GM12873 (cell line): ENCODE measurements around the gene SLC44A1.

Experiments used
- CTCF ChIP-seq: IDR thresholded peaks from 2 replicates; pipeline ENCODE4 v1.5.1; 2012; ENCODE audit warnings: low read depth, mild to moderate bottlenecking, moderate library complexity, low read length, control low read depth; ENCODE audit not compliant: insufficient read depth; ENCODE audit errors: missing control alignments

The SLC44A1 gene

GRCh38 chr9:105232207-105232606, 12.2 kb upstream of the SLC44A1 start:
- no peak for TF ChIP-seq CTCF

- TF ChIP-seq CTCF, result no peak
Observed at GRCh38 chr9:105233873-105234272, 10.6 kb upstream of the SLC44A1 start.

- no peak for TF ChIP-seq CTCF
Observed at GRCh38 chr9:105236261-105236660, 8.2 kb upstream of the SLC44A1 start.

- TF ChIP-seq CTCF, result no peak
Observed at GRCh38 chr9:105237246-105237645, 7.2 kb upstream of the SLC44A1 start.

- no peak for TF ChIP-seq CTCF
Observed at GRCh38 chr9:105238302-105238701, 6.1 kb upstream of the SLC44A1 start.

- no peak for TF ChIP-seq CTCF
Observed at GRCh38 chr9:105241356-105242043, 3.0 kb upstream of the SLC44A1 start.

GRCh38 chr9:105242062-105242461, 2.4 kb upstream of the SLC44A1 start:
- no peak for TF ChIP-seq CTCF

- no peak for TF ChIP-seq CTCF
Observed at GRCh38 chr9:105242557-105242956, 1.9 kb upstream of the SLC44A1 start.
